ENCODE results near the gene TFAP2A.

- TF ChIP-seq CTCF (optimal IDR thresholded peaks at IDR 0.05 in 1 of 3, IDR thresholded peaks at IDR 0.05 in 1 of 3, conservative IDR thresholded peaks at IDR 0.05 in 1 of 3; ENCODE audit: extremely low read depth in 1 of 3, insufficient read depth in 2 of 3, low read length in 3 of 3) (no peak), EZH2 (IDR thresholded peaks at IDR 0.05; ENCODE audit: low read length) (no peak)
Observed at GRCh38 chr6:10446548-10446947, 31.7 kb upstream of the TFAP2A start.
